ENCODE data around the gene TBX5.

Gene TBX5

DNA sequence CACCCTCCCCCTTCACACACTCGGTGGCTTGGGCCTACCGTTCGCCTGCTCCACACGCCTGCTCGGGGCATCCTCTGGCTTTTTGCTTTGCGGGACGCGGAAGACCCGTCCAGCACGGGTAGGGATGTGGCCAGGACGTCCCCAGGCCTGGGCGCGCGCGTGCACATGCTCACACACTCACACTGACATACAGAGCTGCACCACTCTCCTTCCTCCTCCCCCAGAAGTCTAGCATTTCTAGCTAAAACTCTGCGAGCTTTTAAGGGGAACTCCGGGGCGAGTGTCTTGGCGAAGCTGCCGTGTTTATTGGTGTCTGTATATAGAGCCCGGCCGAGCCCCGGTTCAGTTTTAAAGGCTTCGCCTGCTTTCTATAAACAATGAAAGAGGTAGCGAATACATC is 5.0 kb downstream of the TBX5 start:
- no peak overlapping the region for H3K4me3 ChIP-seq (ENCODE audit: low read length)
- no peak overlapping the region for H3K9ac ChIP-seq (ENCODE audit: low read length)
- H3K4me1 ChIP-seq (ENCODE audit: control insufficient read depth, insufficient read depth, low read length): no peaks in the 10 kb centered on the region
- H3K36me3 ChIP-seq (ENCODE audit: control insufficient read depth, insufficient read depth, low read length): no peaks in the 10 kb centered on the region
- no peaks in the 10 kb centered on the region for H3K9me3 ChIP-seq (ENCODE audit: control insufficient read depth, low read length)
- peaks cover 98% of the 10 kb centered on the region for H3K27me3 ChIP-seq (ENCODE audit: control insufficient read depth, insufficient read depth, low read length)

DNA sequence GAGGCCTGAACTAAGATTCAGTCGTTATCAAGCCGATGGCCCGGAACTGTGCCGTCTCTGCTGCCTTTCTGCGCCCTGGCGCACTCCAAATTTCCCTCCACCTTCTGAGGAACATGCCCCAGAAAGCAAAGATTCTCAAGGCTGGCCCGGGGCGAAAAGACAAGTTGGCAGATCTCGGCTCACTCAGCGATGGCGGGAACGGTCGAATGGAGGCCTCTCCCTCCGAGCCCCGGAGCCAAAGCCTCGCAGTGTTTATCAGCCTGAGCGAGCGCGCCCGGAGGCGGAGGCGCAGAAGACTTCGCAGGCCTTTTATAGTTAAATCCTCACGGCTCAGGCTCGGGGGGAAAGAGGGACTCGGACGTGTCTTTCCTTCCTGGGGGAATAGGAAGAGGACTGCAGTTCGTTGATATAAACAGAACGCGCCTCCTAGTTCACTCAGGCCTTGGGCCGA is 5.6 kb downstream of the TBX5 start:
- Histone ChIP-seq H3K9ac (ENCODE audit: low read length) (no peak overlapping the region), H3K9me3 (ENCODE audit: control insufficient read depth, low read length) (no peaks in the 10 kb centered on the region), H3K4me1 (ENCODE audit: control insufficient read depth, insufficient read depth, low read length) (no peaks in the 10 kb centered on the region), H3K4me3 (ENCODE audit: low read length) (no peak overlapping the region), H3K27me3 (ENCODE audit: control insufficient read depth, insufficient read depth, low read length) (peaks cover 98% of the 10 kb centered on the region), H3K36me3 (ENCODE audit: control insufficient read depth, insufficient read depth, low read length) (no peaks in the 10 kb centered on the region)

DNA sequence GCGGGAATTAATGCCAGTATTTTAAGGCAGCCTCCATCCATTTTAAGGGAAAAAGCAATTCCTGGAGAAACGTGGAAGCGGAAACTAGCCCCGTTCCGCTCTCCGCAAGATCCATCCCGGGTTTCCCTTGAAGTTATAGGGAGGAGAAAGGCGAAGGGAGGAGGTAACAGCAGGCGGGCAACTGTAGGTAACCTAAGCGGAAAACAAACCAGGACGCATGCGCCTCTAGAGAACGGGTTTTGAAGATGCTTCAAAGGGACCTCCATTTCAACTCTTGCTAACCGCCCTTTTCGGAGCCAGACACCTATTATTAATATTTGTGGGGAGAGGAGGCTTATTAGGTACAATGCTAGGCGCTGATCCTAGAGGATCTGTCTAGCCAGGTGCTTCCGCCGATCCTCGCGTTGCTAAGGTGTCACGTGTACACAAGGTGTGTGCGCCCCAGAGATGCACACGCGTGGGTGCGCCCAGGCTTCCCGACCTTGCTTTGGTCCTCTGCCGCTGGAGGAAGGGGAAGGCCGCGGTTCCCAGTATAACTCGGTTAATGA is 6.2 kb downstream of the TBX5 start:
- no peaks in the 10 kb centered on the region for H3K4me1 ChIP-seq (ENCODE audit: control insufficient read depth, insufficient read depth, low read length)
- H3K4me3 ChIP-seq (ENCODE audit: low read length): no peak overlapping the region
- peaks cover 98% of the 10 kb centered on the region for H3K27me3 ChIP-seq (ENCODE audit: control insufficient read depth, insufficient read depth, low read length)
- no peak overlapping the region for H3K9ac ChIP-seq (ENCODE audit: low read length)
- no peaks in the 10 kb centered on the region for H3K9me3 ChIP-seq (ENCODE audit: control insufficient read depth, low read length)
- H3K36me3 ChIP-seq (ENCODE audit: control insufficient read depth, insufficient read depth, low read length): no peaks in the 10 kb centered on the region

DNA sequence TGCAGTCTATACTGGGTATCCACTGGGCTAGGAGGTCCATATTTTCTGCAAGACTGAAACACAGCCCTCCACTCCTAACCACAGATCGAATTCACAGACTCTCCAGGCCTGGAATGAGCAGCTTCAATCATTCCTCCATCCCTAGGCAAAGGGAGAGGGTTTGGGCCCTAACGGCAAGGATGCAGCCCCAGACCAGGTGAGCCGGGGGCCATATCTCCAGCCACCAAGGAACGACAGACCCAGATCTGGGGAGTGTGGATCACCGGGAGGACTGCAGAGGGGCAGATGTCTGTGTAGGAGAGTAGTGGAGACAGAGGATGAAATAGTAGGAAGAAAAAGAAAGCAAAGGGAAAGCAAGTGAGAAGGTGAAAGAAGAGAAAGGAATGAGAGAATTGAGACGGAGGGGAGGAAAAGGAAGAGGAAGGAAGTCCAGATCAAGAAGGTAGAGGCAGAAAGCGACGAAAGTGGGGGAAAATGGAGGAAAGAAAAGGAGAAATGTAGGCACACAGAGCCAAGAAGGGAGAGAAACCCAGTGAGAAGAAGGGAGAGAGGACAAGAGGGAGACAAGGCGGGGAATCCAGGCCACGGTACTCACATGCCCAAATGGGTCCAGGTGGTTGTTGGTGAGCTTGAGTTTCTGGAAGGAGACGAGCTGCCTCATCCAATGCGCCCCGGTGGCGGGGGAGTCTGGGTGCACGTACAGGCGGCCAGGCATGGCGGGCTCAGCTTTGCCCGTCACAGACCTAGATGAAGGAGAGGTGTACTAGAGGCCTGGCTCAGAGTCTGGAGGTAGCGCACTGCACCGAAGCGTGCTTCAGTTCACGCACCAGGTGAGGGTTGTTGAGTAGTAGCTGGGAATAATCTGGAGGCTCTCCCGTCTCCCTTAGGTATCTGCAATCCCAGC is 7.7 kb downstream of the TBX5 start:
- Histone ChIP-seq H3K9ac (ENCODE audit: low read length) (no peak overlapping the region), H3K36me3 (ENCODE audit: control insufficient read depth, insufficient read depth, low read length) (no peaks in the 10 kb centered on the region), H3K4me3 (ENCODE audit: low read length) (no peak overlapping the region), H3K4me1 (ENCODE audit: control insufficient read depth, insufficient read depth, low read length) (no peaks in the 10 kb centered on the region), H3K27me3 (ENCODE audit: control insufficient read depth, insufficient read depth, low read length) (peaks cover 98% of the 10 kb centered on the region), H3K9me3 (ENCODE audit: control insufficient read depth, low read length) (no peaks in the 10 kb centered on the region)

DNA sequence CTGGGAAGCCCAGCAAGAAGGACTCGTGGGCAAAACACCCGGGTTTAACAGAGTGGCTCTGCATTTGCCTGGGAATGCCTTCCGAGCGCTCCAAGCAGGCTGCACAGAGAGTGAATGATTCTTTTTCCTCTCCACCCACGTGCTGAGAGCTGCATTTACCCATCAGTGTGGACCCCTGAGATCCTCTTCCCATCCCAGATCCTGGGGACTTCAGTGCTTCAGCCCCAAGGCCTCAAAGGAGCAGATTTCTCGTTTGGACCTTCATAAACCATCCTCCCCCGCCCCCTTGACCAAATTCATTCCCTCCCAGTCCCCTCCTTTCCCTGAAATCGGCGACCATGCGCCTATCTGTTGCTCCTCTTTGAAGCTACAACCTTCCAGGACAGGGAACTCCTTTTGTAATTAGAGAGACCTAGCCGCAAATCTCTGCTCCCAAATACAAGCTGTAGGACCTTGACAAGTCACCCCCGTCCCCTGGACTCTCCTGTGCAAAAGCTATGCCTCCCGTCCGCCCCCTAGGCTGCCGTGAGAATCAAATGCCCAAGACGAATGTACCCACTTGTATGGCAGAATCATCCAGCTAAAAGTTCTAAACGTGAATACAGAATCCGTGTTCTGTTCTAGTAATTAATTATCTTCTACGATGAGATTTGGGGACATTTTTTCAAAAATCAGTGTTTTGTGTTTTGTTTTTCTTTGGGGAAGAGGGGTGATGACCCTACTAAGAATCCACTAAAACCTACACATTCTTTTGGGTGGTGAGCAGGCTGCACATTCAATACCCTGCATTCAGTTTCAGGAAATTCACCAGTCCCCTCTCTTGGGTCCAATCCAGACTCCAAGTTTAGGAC is 8.8 kb downstream of the TBX5 start:
- Histone ChIP-seq H3K9me3 (ENCODE audit: control insufficient read depth, low read length) (no peaks in the 10 kb centered on the region), H3K36me3 (ENCODE audit: control insufficient read depth, insufficient read depth, low read length) (no peaks in the 10 kb centered on the region), H3K4me3 (ENCODE audit: low read length) (no peak overlapping the region), H3K9ac (ENCODE audit: low read length) (no peak overlapping the region), H3K27me3 (ENCODE audit: control insufficient read depth, insufficient read depth, low read length) (peaks cover 94% of the 10 kb centered on the region), H3K4me1 (ENCODE audit: control insufficient read depth, insufficient read depth, low read length) (no peaks in the 10 kb centered on the region)

DNA sequence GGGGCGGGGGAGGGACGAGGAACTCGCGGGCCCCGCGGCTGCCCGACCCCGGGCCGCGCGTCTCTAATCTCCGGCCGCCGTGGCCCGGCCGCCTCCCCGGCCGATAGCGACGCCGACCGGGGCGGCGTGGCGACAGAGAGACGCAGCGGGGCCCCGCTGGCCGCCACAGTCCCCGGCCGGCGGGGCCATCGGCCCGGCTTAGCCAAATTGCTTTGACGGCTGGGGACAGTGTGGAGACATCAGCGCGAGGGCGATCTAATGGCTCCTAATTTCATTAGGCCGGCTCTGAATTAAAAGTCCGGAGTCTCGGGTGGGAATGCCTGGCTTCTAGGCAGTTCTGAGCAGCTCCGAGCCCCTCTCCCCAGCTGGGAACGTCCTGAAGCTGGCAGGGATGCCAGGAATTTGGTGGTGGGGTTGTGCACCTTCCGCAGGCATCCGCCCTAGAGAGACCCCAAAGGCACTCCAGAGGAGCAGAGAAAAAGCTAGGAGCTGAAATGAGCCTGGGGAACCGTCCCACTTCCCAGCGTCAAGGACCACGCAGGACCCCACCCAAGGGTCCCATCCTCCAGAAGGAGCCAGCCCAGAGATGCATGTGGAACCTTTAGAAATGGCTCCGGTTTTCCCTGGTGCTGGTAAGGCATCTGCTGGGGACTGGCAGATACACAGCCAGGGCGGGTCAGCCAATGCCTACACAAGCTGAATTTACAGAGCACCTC is 9.6 kb downstream of the TBX5 start:
- H3K36me3 ChIP-seq (ENCODE audit: control insufficient read depth, insufficient read depth, low read length): no peaks in the 10 kb centered on the region
- H3K4me3 ChIP-seq (ENCODE audit: low read length): no peak overlapping the region

DNA sequence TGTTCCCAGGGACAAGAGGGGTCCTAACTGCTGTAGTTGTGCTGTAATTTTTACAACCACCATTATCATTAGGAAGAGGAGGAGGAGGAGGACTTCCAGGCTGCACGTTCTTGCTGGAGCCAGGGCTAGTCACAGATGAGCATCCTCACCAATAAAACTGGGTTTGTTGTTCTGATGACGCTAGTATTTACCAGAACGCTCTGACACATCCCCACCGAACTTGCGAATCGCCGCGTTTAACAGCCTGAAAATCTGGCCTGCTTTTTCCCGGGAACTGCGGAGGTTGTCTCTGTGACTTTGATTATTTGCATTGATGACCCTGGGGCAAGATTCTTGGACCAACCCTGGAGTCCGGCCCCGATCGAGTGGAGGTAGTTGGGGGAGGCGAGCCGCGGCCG is 10.2 kb downstream of the TBX5 start:
- H3K4me1 ChIP-seq (ENCODE audit: control insufficient read depth, insufficient read depth, low read length): no peaks in the 10 kb centered on the region
- H3K9ac ChIP-seq (ENCODE audit: low read length): no peak overlapping the region
- H3K36me3 ChIP-seq (ENCODE audit: control insufficient read depth, insufficient read depth, low read length): no peaks in the 10 kb centered on the region
- peaks cover 81% of the 10 kb centered on the region for H3K27me3 ChIP-seq (ENCODE audit: control insufficient read depth, insufficient read depth, low read length)
- H3K9me3 ChIP-seq (ENCODE audit: control insufficient read depth, low read length): no peaks in the 10 kb centered on the region
- H3K4me3 ChIP-seq (ENCODE audit: low read length): no peak overlapping the region

More for the DNA sequence above, 9.6 kb downstream of the TBX5 start:
- Histone ChIP-seq H3K27me3 (ENCODE audit: control insufficient read depth, insufficient read depth, low read length) (peaks cover 87% of the 10 kb centered on the region), H3K9me3 (ENCODE audit: control insufficient read depth, low read length) (no peaks in the 10 kb centered on the region), H3K9ac (ENCODE audit: low read length) (no peak overlapping the region), H3K4me1 (ENCODE audit: control insufficient read depth, insufficient read depth, low read length) (no peaks in the 10 kb centered on the region)

DNA sequence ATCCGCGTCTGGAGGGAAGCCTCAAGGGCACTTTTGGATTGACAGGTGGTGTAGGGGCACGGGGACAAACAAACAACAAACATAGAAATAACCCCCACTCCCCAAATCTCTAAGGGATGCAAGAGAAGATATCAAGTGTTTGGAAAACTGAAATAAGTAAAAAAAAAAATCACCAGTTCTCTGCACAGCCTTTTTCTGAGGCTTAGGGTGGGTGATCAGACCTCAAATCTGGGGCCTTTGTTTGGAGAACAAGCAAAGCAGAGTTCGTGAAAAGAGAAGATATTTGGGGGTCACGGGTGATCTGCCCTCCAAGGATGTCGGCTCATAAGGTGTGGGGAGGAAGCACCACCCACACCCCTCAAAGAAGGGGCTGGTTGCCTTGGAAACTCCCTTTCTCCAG is 10.7 kb downstream of the TBX5 start:
- Histone ChIP-seq H3K4me3 (ENCODE audit: low read length) (no peak overlapping the region), H3K9me3 (ENCODE audit: control insufficient read depth, low read length) (no peaks in the 10 kb centered on the region), H3K4me1 (ENCODE audit: control insufficient read depth, insufficient read depth, low read length) (no peaks in the 10 kb centered on the region), H3K9ac (ENCODE audit: low read length) (no peak overlapping the region), H3K27me3 (ENCODE audit: control insufficient read depth, insufficient read depth, low read length) (peaks cover 81% of the 10 kb centered on the region), H3K36me3 (ENCODE audit: control insufficient read depth, insufficient read depth, low read length) (no peaks in the 10 kb centered on the region)

DNA sequence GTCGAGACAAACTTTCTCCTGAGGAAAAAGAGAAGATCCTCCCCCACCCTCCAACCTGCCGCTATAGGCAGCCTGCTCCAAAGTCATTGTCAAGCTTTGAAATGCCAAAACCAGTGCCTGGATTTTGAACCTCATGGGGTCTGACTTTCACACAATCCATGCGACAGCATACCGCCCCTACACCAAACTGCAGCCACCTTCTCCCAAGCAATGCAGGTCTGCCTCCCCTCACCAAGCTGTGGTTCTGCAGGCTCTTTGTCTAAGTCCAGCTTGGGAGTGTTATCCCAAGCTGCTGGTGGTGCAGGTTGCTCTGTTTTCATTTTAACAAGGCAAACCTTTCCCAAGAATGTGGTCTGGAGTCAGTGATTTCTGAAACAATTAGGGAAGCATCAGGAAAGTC is 12.4 kb downstream of the TBX5 start:
- H3K9ac ChIP-seq (ENCODE audit: low read length): no peak overlapping the region
- no peaks in the 10 kb centered on the region for H3K9me3 ChIP-seq (ENCODE audit: control insufficient read depth, low read length)
- peaks cover 64% of the 10 kb centered on the region for H3K27me3 ChIP-seq (ENCODE audit: control insufficient read depth, insufficient read depth, low read length)
- H3K36me3 ChIP-seq (ENCODE audit: control insufficient read depth, insufficient read depth, low read length): no peaks in the 10 kb centered on the region
- H3K4me1 ChIP-seq (ENCODE audit: control insufficient read depth, insufficient read depth, low read length): no peaks in the 10 kb centered on the region
- H3K4me3 ChIP-seq (ENCODE audit: low read length): no peak overlapping the region

DNA sequence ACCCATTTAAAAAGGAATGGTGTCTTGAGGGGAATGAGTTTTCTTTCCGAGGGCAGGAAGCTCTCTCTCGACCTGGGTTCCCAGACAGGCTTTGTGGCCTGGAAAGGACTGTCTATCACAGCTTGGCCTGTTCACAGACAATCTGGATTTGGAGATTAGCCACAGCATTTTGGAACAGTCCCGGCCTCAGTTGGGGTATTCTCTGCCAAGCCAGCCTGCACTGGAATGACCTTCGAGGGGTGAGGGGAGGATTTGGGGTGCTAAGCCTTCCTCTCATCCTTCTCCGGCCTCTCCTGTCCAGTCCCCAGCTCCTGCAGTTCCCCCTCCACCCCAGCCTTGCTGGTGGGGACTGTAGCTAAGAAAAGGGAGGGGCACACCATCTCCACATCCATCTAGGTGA is 13.0 kb downstream of the TBX5 start:
- H3K4me1 ChIP-seq (ENCODE audit: control insufficient read depth, insufficient read depth, low read length): no peaks in the 10 kb centered on the region
- H3K27me3 ChIP-seq (ENCODE audit: control insufficient read depth, insufficient read depth, low read length): peaks cover 57% of the 10 kb centered on the region
- H3K36me3 ChIP-seq (ENCODE audit: control insufficient read depth, insufficient read depth, low read length): no peaks in the 10 kb centered on the region
- no peak overlapping the region for H3K9ac ChIP-seq (ENCODE audit: low read length)
- no peak overlapping the region for H3K4me3 ChIP-seq (ENCODE audit: low read length)
- no peaks in the 10 kb centered on the region for H3K9me3 ChIP-seq (ENCODE audit: control insufficient read depth, low read length)

DNA sequence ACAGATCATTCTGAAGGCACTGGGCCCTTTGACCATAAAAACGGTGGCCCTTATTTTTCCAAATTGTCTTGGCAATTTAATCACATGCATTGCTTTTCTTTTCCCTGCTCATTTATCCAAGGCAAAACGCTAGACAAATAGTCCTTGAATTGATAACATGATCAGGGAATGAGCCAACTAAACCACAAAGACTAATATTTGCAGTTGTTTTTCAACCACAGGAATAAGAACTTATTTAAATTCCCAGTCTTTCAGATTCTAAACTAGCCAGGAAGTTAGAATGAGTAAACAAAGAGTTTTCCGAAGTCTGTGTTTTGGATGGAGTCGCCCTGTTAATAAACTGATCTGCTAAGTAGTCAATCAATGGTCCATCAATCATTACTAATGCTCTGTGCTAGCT is 14.9 kb downstream of the TBX5 start:
- no peak overlapping the region for H3K9ac ChIP-seq (ENCODE audit: low read length)
- no peaks in the 10 kb centered on the region for H3K36me3 ChIP-seq (ENCODE audit: control insufficient read depth, insufficient read depth, low read length)
- H3K4me3 ChIP-seq (ENCODE audit: low read length): no peak overlapping the region
- H3K27me3 ChIP-seq (ENCODE audit: control insufficient read depth, insufficient read depth, low read length): peaks cover 39% of the 10 kb centered on the region
- no peaks in the 10 kb centered on the region for H3K4me1 ChIP-seq (ENCODE audit: control insufficient read depth, insufficient read depth, low read length)
- no peaks in the 10 kb centered on the region for H3K9me3 ChIP-seq (ENCODE audit: control insufficient read depth, low read length)
